K562 (cell line): ENCODE results near the gene STARD13. TPM values are rescaled to one million over a fixed set of nuclear protein-coding genes. Genes with fewer than 3 reads are reported as not detected.

Experiments
- ATAC-seq: fragments of 200-7000 bp; cut with Tn5 transposase; 3 replicates; pipeline ENCODE4 v1.9.1; 2020; ENCODE audit warnings: moderate library complexity
- BruUV-seq: library from RNA; stranded (reverse); fragments of 400-500 nt; replicated peaks from 2 replicates; lab custom pipeline; 2021; lab: Mats Ljungman, UMichigan
- CTCF ChIA-PET: fragments of 300-600 bp; formaldehyde crosslinking; extraction: SDS; loops from one replicate; lab custom pipeline; 2021; ENCODE audit warnings: low intra/inter-chr PET ratio; lab: Yijun Ruan, JAX
- POLR2A ChIA-PET: fragments of 300-600, 350-650 bp; sonication (Branson Sonifier 250); formaldehyde crosslinking; extraction: SDS; loops from one replicate; lab custom pipeline; 2021; ENCODE audit warnings: antibody characterized with exemption, inconsistent platforms; lab: Yijun Ruan, JAX
- DNase-seq, 4 experiments: peaks; one replicate each; pipeline versions ENCODE4 v3.0.0 to v3.0.0-alpha.2; 2011 to 2018; ENCODE audit warnings: low spot score in 3 of 4, mixed read lengths in 3 of 4; ENCODE audit errors: extremely low read depth in 1 of 4
- FAIRE-seq: peaks from 2 replicates; lab custom pipeline; 2011; peaks lifted over from hg19 to GRCh38; lab: Jason Lieb, UNC
- H2AFZ ChIP-seq: 2 replicates; pipeline ENCODE4 v1.6.0; 2011; ENCODE audit warnings: low read depth, low read length, control low read depth, inconsistent platforms
- H3K27ac ChIP-seq: fragments of 200-600 bp; 3 replicates; pipeline ENCODE4 v1.8.0; 2011; ENCODE audit warnings: low read depth, mild to moderate bottlenecking, control low read depth, inconsistent platforms, low read length, moderate library complexity, mixed read lengths; ENCODE audit errors: extremely low read depth
- H3K27me3 ChIP-seq, 2 experiments: fragments of 300-600 bp in 1 of 2; 2 replicates in 1 of 2; 3 replicates in 1 of 2; pipeline versions ENCODE4 v1.6.0 to v1.8.0; 2011; ENCODE audit warnings: inconsistent platforms in 2 of 2, low read length in 2 of 2, mild to moderate bottlenecking in 1 of 2, mixed read lengths in 1 of 2, moderate library complexity in 1 of 2; ENCODE audit not compliant: control insufficient read depth in 2 of 2, insufficient read depth in 2 of 2
- H3K36me3 ChIP-seq: fragments of 300-600 bp; 3 replicates; pipeline ENCODE4 v1.8.0; 2011; ENCODE audit warnings: mild to moderate bottlenecking, low read length, inconsistent platforms; ENCODE audit not compliant: control insufficient read depth, insufficient read depth
- H3K4me1 ChIP-seq, 2 experiments: fragments of 200-600 bp in 1 of 2; replicated peaks in 1 of 2; 2 replicates in 1 of 2; 3 replicates in 1 of 2; pipeline versions ENCODE4 v1.5.1 to v1.8.0; 2011; ENCODE audit warnings: inconsistent platforms in 2 of 2, low read length in 2 of 2, mild to moderate bottlenecking in 1 of 2, mixed read lengths in 1 of 2, moderate library complexity in 1 of 2; ENCODE audit not compliant: control insufficient read depth in 2 of 2, insufficient read depth in 2 of 2
- H3K4me2 ChIP-seq: 2 replicates; pipeline ENCODE4 v1.6.1; 2011; ENCODE audit warnings: low read length, control low read depth, inconsistent platforms, mixed read lengths; ENCODE audit not compliant: insufficient read depth
- H3K4me3 ChIP-seq: fragments of 200-600 bp; sonication (generic), shearing (Covaris generic); 2 replicates; pipeline ENCODE4 v1.5.1; 2016; ENCODE audit warnings: control low read depth, inconsistent platforms
- H3K79me2 ChIP-seq: fragments of 200-600 bp; 3 replicates; pipeline ENCODE4 v1.8.0; 2011; ENCODE audit warnings: low read length, inconsistent platforms; ENCODE audit not compliant: control insufficient read depth, insufficient read depth
- H3K9ac ChIP-seq, 2 experiments: 2 replicates each; pipeline versions ENCODE4 v1.6.0 to v1.6.1; 2011; ENCODE audit warnings: low read depth in 2 of 2, low read length in 2 of 2, control low read depth in 1 of 2, inconsistent platforms in 1 of 2, mild to moderate bottlenecking in 1 of 2, mixed read lengths in 1 of 2; ENCODE audit not compliant: insufficient read depth in 1 of 2
- H3K9me1 ChIP-seq: one replicate; pipeline ENCODE4 v1.6.0; 2011; ENCODE audit warnings: inconsistent platforms, mild to moderate bottlenecking, low read length, moderate library complexity; ENCODE audit not compliant: control insufficient read depth, insufficient read depth
- H3K9me3 ChIP-seq: replicated peaks from 2 replicates; pipeline ENCODE4 v1.5.1; 2011; ENCODE audit warnings: low read depth, low read length, inconsistent platforms; ENCODE audit not compliant: control insufficient read depth, insufficient read depth
- H4K20me1 ChIP-seq: replicated peaks from 2 replicates; pipeline ENCODE4 v1.6.1; 2011; ENCODE audit warnings: low read length, inconsistent platforms, mixed read lengths; ENCODE audit not compliant: control insufficient read depth, insufficient read depth
- CBX1 ChIP-seq: sonication (generic); IDR thresholded peaks from 2 replicates; pipeline ENCODE4 v1.6.1; 2016; ENCODE audit warnings: antibody characterized with exemption, low read depth, mild to moderate bottlenecking
- EP400 ChIP-seq: fragments of 450-650 bp; IDR thresholded peaks from 2 replicates; pipeline ENCODE4 v1.6.1; 2017; ENCODE audit warnings: antibody characterized with exemption, mild to moderate bottlenecking, moderate library complexity
- HDAC3 ChIP-seq: fragments of 450-650 bp; IDR thresholded peaks from 2 replicates; pipeline ENCODE4 v1.6.1; 2018; ENCODE audit warnings: borderline replicate concordance, mild to moderate bottlenecking, moderate library complexity; ENCODE audit not compliant: partially characterized antibody
- HOXB6 ChIP-seq: fragments of 250-450 bp; sonication (Bioruptor Pico); IDR thresholded peaks from 2 replicates; pipeline ENCODE4 v1.5.1; 2022; ENCODE audit warnings: mild to moderate bottlenecking, borderline replicate concordance
- ZKSCAN8 ChIP-seq: fragments of 200-800 bp; sonication (Bioruptor generic); IDR thresholded peaks from 2 replicates; pipeline ENCODE4 v1.6.1; 2016; ENCODE audit warnings: missing genetic modification characterization, missing compliant biosample characterization
- WGBS: fragments of 100-300 bp; shearing (Covaris generic); methylation state at CpG from one replicate; pipeline ENCODE4 v1.1.6; 2016; ENCODE audit warnings: low coverage, mixed read lengths; ENCODE audit not compliant: insufficient coverage; ENCODE audit errors: missing lambda C conversion rate; 5-methylcytosine and 5-hydroxymethylcytosine counted together
- in situ Hi-C: fragments of 300-500 bp; cut with MboI; formaldehyde crosslinking; loops from 4 replicates; pipeline ENCODE4 v1.15.0; 2018; ENCODE audit warnings: inconsistent platforms, mixed read lengths
- intact Hi-C: fragments of 100-400 bp; cut with micrococcal nuclease; formaldehyde crosslinking; loops from 2 replicates; pipeline ENCODE4 v1.14.2; 2022
- polyA plus RNA-seq, 8 experiments: library from polyadenylated mRNA; depleted of rRNA in 4 of 8; stranded (reverse) in 5 of 8; unstranded in 3 of 8; fragments of >200 nt; fragmentation: Nextera tagmentation in 2 of 8; fragmentation: Illumina TruSeq in 1 of 8; extraction: Ambion mirVana in 2 of 8; extraction: Trizol in 1 of 8; gene quantifications; 2 replicates each; pipeline versions ENCODE4 v1.2.1 to v1.2.3, GENCODE V29; 2011 to 2014; ENCODE audit warnings: inconsistent platforms in 1 of 8, missing spikeins in 1 of 8
- total RNA-seq, 7 experiments: library from RNA; depleted of rRNA in 6 of 7; stranded (reverse); fragments of >200 nt in 6 of 7; fragmentation: Illumina TruSeq in 2 of 7; extraction: Trizol in 2 of 7; gene quantifications; 2 replicates each; pipeline versions ENCODE4 v1.2.1 to v1.2.3, GENCODE V29; 2011 to 2021; ENCODE audit warnings: low replicate concordance in 1 of 7
- TF ChIP-seq, protein P1 (sequence below): fragments of 250-450 bp; sonication (Bioruptor Pico); IDR thresholded peaks from 2 replicates; pipeline ENCODE4 v1.4.0; 2020; ENCODE audit warnings: mild to moderate bottlenecking, moderate library complexity, borderline replicate concordance

Gene STARD13
- total and polyA plus RNA-seq, 9 of the 15 experiments (the other 6 are each of a cell fraction or from before 2014, with no cell fraction given) = 0.11 TPM; not detected in 8

DNA sequence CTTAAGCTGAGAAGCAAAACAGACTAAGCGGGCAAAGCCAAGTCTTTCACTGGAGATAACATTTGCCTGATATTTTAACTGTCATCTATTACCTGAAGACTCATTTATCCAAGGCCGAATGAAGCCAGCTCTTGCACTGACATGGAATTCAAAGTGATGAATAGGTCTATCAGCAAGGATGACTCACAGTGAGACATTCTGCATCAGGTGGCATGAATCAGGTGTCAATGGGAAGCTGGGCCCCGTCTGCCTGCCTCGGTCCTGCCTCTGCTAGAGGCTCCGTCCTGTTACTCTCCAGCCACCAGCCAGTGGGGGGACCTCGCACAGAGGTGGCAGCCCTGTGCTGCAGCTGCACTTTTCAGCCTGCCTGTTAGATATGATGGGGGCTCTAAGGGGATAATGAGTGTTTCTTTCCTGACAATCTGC lies 23.5 kb downstream of the STARD13 start:
- POLR2A ChIA-PET = no interaction called here
- H3K9me3 ChIP-seq = no peaks in the 10 kb centered on the region
- 0% methylated on average over 5 of the region's 6 CpGs for WGBS
- no peak overlapping the region for H2AFZ ChIP-seq
- no peak overlapping the region for H3K9ac ChIP-seq
- no TSS peak for BruUV-seq
- FAIRE-seq = no peak
- intact Hi-C loops = no loop called here
- no peaks in the 10 kb centered on the region for H3K36me3 ChIP-seq
- in situ Hi-C loops = no loop called here
- H3K4me2 ChIP-seq = no peak overlapping the region
- TF ChIP-seq EP400 (no peak), HOXB6 (CRISPR knock-in tag) (no peak), ZKSCAN8 (CRISPR knock-in tag) (no peak), CBX1 (no peak), HDAC3 (no peak)
- TF ChIP-seq, protein P1, sequence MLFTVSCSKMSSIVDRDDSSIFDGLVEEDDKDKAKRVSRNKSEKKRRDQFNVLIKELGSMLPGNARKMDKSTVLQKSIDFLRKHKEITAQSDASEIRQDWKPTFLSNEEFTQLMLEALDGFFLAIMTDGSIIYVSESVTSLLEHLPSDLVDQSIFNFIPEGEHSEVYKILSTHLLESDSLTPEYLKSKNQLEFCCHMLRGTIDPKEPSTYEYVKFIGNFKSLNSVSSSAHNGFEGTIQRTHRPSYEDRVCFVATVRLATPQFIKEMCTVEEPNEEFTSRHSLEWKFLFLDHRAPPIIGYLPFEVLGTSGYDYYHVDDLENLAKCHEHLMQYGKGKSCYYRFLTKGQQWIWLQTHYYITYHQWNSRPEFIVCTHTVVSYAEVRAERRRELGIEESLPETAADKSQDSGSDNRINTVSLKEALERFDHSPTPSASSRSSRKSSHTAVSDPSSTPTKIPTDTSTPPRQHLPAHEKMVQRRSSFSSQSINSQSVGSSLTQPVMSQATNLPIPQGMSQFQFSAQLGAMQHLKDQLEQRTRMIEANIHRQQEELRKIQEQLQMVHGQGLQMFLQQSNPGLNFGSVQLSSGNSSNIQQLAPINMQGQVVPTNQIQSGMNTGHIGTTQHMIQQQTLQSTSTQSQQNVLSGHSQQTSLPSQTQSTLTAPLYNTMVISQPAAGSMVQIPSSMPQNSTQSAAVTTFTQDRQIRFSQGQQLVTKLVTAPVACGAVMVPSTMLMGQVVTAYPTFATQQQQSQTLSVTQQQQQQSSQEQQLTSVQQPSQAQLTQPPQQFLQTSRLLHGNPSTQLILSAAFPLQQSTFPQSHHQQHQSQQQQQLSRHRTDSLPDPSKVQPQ = no peak
- DNase-seq = no peak
- H3K9me1 ChIP-seq = no peaks in the 10 kb centered on the region
- no peak overlapping the region for H3K27ac ChIP-seq
- CTCF ChIA-PET = no interaction called here
- H3K4me1 ChIP-seq = no peaks in the 10 kb centered on the region
- H3K27me3 ChIP-seq = no peaks in the 10 kb centered on the region; a peak in 1 of 5 replicates
- no peak for ATAC-seq
- H3K4me3 ChIP-seq = no peak overlapping the region
- no peaks in the 10 kb centered on the region for H3K79me2 ChIP-seq
- H4K20me1 ChIP-seq = no peaks in the 10 kb centered on the region
